HG02973 (cell line): ENCODE data around the gene RNF187.

Source experiments
- ATAC-seq: cut with Tn5 transposase; IDR thresholded peaks from one replicate; pipeline ENCODE4 v1.9.1; 2021; ENCODE audit warnings: moderate library complexity; ENCODE audit not compliant: unreplicated experiment

Gene RNF187

GRCh38 chr1:228507961-228508652 lies 20.9 kb downstream of the RNF187 start:
- ATAC-seq, result no peak

- no peak for ATAC-seq
Observed at GRCh38 chr1:228508840-228509415, 21.7 kb downstream of the RNF187 start.

GRCh38 chr1:228510101-228510802 lies 23.1 kb downstream of the RNF187 start:
- ATAC-seq, result no peak

GRCh38 chr1:228510803-228511413 lies 23.7 kb downstream of the RNF187 start:
- no peak for ATAC-seq

- no peak for ATAC-seq
Observed at GRCh38 chr1:228511546-228512445, 24.6 kb downstream of the RNF187 start.

- ATAC-seq, result no peak
Observed at GRCh38 chr1:228512781-228513198, 25.6 kb downstream of the RNF187 start.

- ATAC-seq, result no peak
Observed at GRCh38 chr1:228513236-228513900, 26.2 kb downstream of the RNF187 start.

- no peak for ATAC-seq
Observed at GRCh38 chr1:228514421-228514820, 27.2 kb downstream of the RNF187 start.

- ATAC-seq, result no peak
Observed at GRCh38 chr1:228515200-228515834, 28.1 kb downstream of the RNF187 start.

- no peak for ATAC-seq
Observed at GRCh38 chr1:228517655-228518054, 30.5 kb downstream of the RNF187 start.

GRCh38 chr1:228527596-228527995 lies 40.4 kb downstream of the RNF187 start:
- no peak for ATAC-seq

GRCh38 chr1:228528612-228529011 lies 41.4 kb downstream of the RNF187 start:
- ATAC-seq, result no peak

GRCh38 chr1:228530086-228530758 lies 43.0 kb downstream of the RNF187 start:
- ATAC-seq, result no peak

- no peak for ATAC-seq
Observed at GRCh38 chr1:228530951-228531731, 44.0 kb downstream of the RNF187 start.

GRCh38 chr1:228538831-228539230 lies 51.6 kb downstream of the RNF187 start:
- no peak for ATAC-seq

- no peak for ATAC-seq
Observed at GRCh38 chr1:228540161-228540917, 53.2 kb downstream of the RNF187 start.

GRCh38 chr1:228541725-228542124 lies 54.5 kb downstream of the RNF187 start:
- no peak for ATAC-seq

GRCh38 chr1:228542376-228542775 lies 55.2 kb downstream of the RNF187 start:
- ATAC-seq, result no peak
